Measurements from ENCODE around the gene FBLN1.
"Not testable (repeated sequence)": the region's sequence is repeated elsewhere in the genome, so short reads cannot be mapped to it uniquely, and the experiment has no call there.

The FBLN1 gene

DNA sequence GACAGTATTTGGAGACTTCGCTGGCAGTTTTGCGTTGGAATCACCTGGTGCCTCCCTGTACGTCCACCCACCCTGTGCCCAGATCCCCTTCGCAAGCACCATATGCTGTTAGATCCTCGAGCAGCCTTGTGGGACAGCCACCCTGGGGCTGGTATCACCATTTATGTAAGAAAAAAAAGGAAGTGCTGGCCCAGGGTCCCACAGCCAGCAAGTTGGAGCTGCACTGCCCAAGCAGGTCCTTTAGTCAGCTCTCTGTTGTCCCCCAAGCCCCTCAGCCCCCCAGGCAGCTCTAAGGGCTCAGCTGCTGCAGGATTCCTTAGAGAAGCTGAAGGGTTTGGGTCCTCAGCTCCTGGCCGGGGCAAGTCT, 80.3 kb downstream of the FBLN1 start:
- no peak for DNase-seq (ENCODE audit: extremely low read depth in 1 of 2, low read depth in 1 of 2)

DNA sequence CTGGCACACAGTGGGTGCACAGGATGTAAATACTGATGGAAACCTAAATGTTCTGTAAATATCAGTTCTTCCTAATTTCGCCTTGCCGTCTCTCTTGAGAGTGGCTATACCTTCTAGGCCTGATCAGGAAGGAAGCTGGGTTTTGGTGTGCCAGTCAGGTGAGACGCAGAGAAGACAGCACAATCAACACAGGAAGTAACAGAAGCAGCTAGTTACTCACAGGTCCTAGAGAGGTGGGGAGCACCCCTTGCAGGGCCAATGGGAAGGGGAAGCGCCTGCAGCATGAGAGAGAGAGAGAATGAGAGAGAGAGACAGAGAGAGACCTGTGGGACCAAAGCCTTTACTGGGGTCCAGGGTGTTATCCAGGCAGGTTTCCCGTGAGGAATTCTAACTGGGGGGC, 80.8 kb downstream of the FBLN1 start:
- no peak for DNase-seq (ENCODE audit: extremely low read depth in 1 of 2, low read depth in 1 of 2)

DNA sequence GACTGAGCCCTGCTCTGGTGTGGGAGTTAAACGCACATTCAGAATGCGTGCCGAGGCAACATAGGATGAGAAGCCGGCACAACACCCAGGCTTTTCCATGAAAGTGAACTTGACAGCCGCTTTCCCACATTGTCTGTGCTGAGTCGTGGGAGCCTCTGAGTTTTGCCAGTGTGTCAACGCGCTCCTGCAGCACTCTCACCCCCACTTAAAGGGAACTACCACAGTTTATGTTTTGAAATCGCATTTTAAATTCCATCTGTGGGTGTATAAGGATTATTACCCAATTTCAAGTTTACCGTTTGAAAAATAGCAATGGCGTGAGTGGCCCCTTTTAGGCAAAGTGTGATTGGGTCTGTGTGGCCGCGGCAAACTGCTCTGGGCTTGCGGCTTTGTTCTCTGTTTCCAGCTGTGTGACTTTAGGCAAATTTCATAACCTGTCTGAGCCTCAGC, 81.5 kb downstream of the FBLN1 start:
- no peak for DNase-seq (ENCODE audit: extremely low read depth in 1 of 2, low read depth in 1 of 2)

DNA sequence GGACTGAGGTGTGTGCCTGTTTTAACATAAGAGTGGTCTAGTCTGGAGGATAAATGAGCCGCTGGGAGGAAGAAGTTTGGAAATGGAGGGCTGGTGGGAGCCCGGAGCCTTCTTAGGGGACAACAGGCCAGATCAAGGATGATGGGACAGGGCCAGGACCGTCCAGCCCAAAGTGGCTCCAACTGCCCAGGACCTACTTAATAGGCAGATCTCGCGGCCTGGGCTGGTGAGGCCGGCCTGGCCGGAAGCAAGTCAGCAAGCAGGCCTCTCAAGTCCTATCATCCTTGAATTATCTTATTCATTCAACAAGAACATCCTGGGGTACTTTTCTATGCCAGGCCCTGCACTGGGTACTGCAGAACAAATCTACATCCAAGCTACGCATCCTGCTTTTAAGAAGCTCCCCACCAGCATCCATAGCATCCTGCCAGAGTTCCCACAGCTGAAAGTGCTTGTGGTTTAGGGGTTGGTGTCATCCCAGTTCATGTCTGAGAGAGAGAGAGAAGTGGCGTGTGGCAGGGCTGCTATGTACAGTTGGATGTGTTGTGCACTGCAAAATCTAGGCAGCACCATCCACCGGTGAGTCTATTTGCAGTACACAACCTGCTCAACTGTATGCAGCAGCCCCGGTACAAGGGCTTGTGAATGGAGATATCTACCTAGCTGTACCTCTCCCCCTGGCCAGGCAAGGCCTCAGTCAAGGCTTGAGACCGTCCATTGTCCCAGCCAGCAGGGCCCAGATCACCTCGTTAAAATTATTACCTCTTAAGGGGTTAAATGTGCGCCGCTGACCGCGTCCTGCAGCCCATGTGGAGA, 82.1 kb downstream of the FBLN1 start:
- DNase-seq (ENCODE audit: extremely low read depth in 1 of 2, low read depth in 1 of 2), result no peak

DNA sequence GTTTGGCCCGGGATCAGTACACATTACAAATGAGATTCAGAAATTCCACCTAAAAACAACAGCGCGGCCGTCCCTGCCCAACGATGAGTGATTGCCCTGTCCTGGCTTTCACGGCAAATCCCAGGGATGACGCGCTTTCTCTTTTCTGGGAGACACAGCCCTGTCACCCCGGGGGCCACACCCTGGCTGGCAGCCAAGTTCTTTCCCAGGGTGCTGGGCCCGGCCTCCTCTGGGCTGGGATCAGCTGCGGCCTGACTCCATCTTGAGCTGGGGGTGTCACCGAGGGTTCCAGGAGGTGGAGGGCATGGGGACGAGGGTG, 82.7 kb downstream of the FBLN1 start:
- no peak for DNase-seq (ENCODE audit: extremely low read depth in 1 of 2, low read depth in 1 of 2)

DNA sequence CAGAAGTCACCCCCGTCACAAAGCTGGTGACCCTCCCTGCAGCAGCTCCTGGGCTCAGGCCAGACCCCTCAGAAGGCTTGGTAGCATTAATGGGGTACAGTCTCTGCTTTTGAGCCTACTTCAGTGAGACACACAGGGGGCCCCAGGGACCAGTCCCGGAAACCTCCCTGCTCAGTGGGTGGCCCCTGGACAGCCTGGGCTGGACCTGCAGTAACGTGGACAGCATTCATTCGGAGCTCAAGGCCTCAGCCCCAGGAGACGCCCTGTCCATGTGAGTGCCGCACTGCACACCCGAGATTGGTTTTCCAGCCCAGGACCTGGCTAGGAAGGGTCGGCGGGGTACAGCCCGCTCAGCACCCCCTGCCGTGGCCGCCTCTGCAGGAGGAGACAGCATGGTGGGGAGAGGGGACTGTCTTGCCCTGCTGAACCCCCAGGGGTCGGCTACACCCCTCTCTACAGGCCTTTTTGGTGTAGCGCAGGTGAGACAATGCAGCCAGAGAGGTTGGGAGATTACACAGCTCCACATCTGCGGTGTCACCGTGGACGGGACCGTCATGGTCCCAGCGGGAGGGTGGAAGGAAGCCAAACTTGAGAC, 83.4 kb downstream of the FBLN1 start:
- DNase-seq (ENCODE audit: extremely low read depth in 1 of 2, low read depth in 1 of 2), result no peak

DNA sequence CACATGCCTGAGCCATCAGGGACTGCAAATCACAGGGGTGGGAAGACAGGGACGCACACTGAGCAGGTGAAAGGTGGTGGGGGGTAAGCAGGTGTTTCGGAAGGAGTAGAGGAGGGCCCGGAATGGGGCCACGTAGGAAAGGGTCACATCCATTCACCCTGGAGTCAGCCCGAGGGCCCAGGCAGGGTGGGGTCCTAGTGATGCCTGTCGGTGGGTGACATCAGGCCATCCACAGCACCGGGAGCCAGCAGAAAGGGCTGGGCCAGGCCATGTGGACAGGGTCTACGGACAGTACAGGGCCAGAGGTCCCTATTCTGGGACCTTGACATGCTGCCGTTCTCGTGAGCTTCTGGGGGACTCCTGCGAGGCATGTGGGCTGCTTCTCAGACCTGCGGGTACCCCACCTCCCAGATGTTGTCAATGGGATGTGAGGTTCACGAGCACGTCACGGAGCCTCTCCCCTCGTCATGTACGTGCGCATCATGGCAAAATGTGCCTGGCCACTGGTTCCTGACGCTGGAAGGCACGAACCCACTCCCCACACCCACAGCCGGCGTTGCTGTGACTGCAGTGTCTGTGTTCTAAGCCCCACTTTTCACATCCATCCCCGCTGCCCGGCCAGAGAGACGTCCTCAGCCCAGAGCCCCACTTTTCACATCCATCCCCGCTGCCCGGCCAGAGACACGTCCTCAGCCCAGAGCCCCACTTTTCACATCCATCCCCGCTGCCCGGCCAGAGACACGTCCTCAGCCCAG, 84.1 kb downstream of the FBLN1 start:
- DNase-seq (ENCODE audit: extremely low read depth in 1 of 2, low read depth in 1 of 2), result no peak

DNA sequence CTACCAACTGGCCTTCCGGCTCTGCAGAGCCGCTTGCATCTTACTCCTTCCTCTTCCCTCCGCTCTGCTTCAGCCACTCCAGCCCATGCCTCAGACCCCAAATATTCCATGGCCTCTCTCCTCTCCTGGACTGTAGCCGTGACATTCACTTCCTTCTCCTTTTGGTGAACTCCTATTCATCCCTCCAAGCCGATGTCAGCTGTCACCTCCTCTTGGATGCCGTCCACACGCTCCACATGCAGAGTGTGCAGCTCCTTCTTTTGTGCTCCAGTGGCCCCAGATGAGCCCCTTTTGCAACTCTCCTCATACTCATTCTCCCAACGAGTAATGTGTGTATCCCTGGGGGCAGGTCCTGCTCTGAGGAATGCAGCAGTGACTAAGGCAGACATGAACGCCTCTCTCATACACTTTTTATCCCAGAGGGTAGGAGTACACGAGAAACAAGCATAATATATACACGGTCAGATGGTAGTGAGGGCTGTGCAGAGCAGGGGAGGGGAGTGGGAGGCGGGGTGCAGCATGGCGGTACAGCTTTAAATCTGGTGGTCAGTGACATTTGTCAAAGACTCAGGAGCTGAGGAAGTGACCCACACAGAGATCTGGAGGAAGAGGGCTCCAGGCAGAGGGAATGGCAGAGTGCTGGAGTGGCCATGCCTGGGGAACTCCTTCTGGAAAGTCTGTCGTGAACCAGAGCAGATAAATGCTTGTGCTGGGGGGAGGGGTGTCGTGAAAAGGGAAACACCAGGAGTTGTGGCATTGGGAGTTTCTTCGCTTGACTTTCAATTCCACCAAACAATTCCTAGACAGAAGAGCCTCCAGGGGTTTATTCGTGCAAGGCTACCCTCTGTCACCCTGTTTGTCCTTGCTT, 85.2 kb downstream of the FBLN1 start:
- DNase-seq (ENCODE audit: extremely low read depth in 1 of 2, low read depth in 1 of 2), result no peak

DNA sequence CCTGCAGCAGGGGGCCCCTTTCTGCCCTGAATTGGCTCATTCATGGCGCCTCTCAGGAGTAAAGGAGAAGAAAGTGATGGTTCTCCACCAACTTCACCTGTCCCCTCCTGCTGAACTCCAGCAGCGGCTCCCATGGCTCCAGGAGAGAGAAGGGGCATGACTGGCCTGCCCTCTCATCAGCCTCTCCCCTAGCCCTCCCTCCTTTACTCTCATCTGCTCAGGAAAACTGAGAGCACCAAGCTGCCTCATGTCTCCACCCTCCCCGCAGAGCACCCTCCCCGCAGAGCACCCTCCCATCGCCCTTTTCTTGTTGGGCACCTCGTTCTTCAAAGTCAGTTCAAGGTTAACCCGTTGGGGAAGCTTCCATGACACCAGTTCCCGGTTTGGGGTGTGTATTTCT, 86.9 kb downstream of the FBLN1 start:
- no peak for DNase-seq (ENCODE audit: extremely low read depth in 1 of 2, low read depth in 1 of 2)

DNA sequence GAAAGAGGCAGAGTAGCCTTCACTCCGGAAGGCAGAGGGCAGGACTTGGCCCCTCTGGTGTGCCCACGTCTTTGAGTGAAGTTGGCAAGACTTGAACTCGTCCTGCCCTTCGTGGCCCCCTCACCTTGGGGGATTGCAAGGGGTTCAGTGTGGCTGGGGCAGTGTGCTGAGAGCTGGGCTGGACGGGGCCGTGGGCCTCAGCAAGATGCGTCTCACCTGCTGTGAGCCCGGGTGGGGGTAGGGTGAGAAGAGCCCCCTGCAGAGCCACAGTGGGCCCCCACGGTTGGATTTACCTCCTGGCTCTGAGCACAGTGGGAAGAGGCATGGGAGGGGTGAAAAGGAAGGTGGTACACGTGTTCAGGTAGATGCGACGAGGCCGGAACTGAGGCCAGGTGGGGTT, 87.6 kb downstream of the FBLN1 start:
- no peak for DNase-seq (ENCODE audit: extremely low read depth in 1 of 2, low read depth in 1 of 2)

DNA sequence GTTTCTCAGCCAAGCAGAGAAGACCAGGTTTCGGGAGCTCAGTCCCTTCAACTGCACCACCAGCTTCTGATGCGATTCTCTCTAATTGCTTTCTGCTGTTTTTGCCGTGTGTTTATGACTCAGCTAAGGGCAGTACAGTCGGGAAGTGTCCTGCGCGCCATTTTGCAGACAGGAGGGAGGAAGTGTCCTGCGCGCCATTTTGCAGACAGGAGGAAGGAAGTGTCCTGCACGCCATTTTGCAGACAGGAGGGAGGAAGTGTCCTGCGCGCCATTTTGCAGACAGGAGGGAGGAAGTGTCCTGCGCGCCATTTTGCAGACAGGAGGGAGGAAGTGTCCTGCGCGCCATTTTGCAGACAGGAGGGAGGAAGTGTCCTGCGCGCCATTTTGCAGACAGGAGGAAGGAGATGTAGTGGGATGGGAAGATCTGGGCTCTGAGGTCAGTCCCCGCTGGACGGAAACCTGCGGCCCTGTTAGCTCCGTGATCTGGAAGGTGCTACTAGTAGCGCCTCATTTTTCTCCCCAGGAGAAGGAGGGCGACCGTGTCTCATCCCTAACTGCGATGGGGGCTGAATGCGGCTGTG, 89.0 kb downstream of the FBLN1 start:
- not testable (repeated sequence) for DNase-seq (ENCODE audit: extremely low read depth in 1 of 2, low read depth in 1 of 2)

DNA sequence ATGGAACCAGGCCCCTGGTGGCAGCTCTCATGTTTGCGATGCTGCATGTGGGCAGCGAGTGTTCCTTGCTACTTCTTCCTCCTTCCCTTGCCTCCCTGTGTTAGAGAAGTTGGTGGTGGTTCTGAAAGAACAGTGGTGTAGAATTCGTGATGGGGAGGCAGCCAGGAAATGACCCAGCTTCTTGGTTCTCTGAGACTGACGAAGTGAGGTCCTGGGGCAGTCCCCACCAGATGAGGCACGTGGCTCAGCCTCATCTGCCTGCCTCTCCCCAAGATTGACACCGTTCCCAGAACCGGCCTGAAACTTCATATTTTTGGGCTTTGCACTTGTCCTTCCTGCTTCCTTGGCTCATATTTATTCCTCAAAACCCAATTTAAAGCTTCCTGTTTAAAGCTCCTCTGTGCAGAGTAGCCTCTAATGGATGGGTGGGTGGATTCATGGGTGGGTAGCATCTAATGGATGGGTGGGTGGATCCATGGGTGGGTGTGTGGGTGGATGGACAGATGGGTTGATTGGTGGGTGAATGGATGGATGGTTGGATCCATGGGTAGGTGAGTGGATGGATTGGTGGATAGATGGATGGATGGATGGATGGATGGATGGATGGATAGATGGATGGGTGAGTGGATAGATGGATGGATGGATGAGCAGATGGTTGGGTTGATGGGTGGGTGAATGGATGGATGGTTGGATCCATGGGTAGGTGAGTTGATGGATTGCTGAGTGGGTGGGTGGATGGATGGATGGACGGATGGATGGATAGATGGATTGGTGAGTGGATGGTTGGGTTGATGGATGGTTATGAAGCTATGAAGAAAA, 91.6 kb downstream of the FBLN1 start:
- no peak for DNase-seq (ENCODE audit: extremely low read depth in 1 of 2, low read depth in 1 of 2)

DNA sequence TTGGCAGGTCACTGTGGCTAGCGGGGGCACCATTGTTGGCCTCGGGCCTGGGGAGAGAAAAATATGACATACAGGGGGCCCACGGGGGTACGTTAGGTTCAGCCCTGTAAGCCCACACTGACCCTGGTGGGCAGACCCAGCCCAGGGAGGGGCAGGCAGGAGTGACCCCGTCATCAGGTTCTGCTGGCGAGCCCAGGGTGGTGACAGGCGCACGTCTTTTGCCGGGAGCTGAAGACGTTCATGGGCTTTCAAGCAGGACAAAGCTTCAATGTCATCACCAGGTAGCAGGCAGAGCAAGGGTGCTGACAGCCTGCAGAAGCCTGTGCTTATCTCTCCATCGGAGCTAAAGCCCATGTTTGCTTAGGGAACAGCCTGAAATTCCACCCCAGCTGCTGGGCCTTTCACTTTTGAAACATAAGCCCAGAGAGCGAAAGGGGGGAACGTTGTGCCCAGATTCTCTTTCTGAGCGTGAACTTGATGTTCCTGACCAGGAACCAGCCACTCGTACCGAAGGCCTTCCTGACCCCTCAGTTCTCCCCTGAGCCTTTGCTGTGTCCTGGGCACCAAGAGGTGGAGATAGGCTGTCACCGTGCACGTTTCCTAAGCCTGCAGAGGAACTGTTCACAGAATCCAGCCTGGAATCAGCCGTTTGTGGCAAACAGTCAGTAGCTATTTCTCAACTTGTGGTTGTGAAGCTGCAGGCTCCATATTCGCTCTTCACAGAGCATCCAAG, 94.9 kb downstream of the FBLN1 start:
- DNase-seq (ENCODE audit: extremely low read depth in 1 of 2, low read depth in 1 of 2), result no peak

DNA sequence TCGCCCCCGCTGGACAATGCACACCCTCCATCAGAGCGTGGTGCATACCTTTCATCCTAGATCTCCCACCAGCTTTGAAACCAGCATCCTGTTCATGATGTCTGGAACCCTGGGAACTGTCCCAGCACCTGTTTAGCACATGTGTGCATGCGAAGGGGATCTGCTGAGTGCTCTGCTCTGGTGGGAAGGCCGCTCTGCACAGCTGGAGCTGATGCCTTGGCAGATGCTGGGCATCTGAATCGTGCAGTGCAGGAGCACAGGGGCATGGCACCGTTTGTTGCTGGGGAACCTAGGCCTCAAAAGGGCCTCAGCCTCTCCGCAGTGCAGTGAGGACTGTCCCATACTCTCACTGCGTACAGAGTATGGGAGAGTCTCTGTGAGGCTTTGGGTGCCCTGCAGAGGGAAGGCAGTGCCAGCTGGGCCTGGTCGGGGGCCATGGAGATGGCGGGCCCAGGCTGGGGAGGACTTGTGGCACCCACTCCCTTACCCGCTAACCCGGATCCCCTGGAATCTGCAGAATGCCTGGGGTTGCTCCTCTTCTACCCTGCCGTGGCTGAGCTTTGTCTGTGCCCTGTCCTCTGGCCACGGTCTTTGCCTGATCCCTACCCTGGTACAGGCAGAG, 96.0 kb downstream of the FBLN1 start:
- no peak for DNase-seq (ENCODE audit: extremely low read depth in 1 of 2, low read depth in 1 of 2)

DNA sequence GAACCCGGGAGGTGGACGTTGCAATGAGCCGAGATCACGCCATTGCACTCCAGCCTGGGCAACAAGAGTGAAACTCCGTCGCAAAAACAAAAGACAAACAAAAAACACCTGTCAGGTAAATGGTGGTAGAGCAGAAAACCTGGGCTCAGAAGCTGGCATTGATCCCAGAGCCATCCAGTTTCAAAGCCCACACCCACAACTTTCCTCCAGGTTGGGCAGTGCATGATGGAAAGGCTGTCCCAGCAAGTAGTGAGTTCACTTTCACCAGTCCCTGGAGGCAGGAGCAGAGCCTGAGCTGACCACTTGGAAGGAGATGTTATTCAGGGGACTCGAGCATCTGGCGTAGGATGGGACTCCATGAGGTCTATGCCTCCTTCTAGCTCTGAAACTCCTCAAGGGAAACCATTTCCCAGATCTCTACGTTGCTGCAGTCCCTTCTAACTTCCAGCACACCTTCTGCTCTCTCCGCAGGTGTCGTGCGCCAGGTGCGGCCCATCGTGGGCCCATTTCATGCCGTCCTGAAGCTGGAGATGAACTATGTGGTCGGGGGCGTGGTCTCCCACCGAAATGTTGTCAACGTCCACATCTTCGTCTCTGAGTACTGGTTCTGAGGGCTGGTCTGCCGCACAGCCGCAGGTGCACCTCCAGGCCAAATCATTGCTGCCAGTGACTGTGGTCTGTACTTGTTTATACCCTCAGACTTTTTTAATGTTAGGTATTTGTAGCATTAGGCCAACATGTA, 97.3 kb downstream of the FBLN1 start:
- no peak for DNase-seq (ENCODE audit: extremely low read depth in 1 of 2, low read depth in 1 of 2)

DNA sequence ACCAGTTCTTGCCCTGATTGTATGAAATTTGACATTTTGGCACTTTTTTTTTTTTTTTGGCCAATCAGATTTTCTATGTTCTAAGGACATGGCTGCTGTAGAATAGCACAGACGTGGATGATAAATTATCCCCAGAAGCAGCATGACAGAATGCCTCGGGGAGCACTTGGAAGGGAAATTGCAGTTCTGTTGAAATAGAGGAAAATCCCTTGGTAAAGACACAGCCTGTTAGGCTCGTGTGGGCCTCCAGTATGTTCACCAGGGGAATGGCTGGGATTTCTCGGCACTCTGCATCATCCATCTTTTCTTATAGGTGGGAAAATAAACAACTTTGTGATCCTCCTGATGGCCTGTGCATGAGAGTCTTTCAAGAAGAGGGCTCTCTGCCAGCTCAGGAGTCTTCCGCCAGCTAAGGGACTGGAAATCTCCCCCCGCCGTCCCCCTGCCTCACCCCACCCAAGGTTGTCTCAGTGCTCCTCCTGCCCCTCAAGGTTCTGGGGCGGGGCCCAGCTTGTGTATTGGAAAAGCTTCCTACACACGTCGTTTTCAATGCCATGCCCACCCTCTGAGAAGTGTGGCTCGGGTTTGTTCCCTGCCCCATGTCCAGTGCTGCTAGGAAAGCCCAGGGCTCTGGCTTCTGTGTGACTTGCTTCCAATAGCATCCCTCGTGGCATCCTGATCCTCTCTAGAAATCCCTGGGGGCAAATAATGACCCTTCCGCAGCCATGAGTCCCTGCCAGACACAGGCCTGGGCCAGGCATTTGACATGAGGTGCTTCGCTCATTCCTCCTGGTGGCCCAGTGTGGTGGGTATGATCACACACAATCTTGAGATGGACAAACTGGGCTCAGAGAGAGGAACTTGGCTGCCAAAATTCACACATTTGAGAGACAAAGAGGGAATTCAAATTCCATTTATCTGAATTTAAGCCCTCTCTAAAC, 98.4 kb downstream of the FBLN1 start:
- no peak for DNase-seq (ENCODE audit: extremely low read depth in 1 of 2, low read depth in 1 of 2)
